MM.1S (cell line): ENCODE data around the gene NME5.
"Not testable (repeated sequence)": the region's sequence is repeated elsewhere in the genome, so short reads cannot be mapped to it uniquely, and the experiment has no call there.

Experiments
- CTCF ChIP-seq: fragments of 300-600 bp; sonication (generic); IDR thresholded peaks from 2 replicates; pipeline ENCODE4 v1.5.1; 2016; ENCODE audit warnings: antibody characterized with exemption, low read length, mixed read lengths
- EZH2 ChIP-seq: fragments of 300-600 bp; sonication (generic); optimal IDR thresholded peaks from 2 replicates; pipeline ENCODE3; 2017; ENCODE audit warnings: low read depth, mild to moderate bottlenecking, antibody characterized with exemption, low read length, mixed read lengths

DNA sequence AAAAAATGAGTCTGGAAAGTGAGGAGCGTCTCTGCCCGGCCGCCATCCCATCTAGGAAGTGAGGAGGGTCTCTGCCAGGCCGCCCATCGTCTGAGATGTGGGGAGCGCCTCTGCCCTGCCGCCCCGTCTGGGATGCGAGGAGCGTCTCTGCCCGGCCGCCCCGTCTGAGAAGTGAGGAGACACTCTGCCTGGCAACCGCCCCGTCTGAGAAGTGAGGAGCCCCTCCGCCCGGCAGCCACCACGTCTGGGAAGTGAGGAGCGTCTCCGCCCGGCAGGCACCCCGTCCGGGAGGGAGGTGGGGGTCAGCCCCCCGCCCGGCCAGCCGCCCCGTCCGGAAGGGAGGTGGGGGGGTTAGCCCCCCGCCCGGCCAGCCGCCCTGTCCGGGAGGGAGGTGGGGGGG, 69.2 kb downstream of the NME5 start:
- TF ChIP-seq CTCF, EZH2: not testable (repeated sequence)
